ENCODE measurements around the gene RPA1.

Gene RPA1

DNA sequence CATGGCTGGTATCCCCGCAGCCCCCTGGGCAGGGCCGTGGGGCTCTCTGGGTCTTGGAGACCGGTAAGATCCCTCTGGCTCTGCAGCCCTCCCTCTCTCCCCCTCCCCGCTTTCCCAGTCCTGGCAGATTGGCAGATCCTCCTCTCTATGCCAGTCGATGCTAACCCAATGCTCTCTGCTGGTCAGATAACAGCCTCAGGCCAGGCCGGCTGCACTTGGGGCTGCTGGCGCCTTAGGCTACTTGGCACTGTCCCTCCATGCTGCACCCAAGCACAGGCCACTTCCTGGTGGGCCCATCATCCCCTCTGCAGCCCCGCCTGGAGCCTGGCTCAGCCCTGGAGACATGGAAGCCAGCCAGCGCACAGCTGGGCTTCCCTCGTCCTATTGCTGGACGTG, 113.6 kb downstream of the RPA1 start:
- no peak for DNase-seq

DNA sequence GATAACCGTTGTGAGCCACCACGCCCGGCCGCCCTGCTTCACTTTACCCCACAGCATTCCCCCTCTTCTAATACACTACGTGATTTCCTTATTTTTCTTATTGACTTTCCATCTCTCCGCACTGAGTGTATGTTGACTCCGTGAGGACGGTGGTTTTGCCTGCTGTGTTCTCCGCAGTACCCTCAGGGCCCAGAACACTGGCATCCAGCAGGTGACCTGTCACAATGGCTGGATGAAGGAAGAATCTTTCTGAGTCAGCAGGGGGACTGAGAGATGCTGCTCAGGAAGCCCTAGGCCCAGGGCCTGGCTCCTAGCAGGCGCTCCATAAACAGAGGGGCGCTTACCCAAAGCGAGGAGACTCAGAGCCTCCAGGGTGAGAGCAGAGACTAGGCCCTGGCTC, 115.8 kb downstream of the RPA1 start:
- no peak for DNase-seq

DNA sequence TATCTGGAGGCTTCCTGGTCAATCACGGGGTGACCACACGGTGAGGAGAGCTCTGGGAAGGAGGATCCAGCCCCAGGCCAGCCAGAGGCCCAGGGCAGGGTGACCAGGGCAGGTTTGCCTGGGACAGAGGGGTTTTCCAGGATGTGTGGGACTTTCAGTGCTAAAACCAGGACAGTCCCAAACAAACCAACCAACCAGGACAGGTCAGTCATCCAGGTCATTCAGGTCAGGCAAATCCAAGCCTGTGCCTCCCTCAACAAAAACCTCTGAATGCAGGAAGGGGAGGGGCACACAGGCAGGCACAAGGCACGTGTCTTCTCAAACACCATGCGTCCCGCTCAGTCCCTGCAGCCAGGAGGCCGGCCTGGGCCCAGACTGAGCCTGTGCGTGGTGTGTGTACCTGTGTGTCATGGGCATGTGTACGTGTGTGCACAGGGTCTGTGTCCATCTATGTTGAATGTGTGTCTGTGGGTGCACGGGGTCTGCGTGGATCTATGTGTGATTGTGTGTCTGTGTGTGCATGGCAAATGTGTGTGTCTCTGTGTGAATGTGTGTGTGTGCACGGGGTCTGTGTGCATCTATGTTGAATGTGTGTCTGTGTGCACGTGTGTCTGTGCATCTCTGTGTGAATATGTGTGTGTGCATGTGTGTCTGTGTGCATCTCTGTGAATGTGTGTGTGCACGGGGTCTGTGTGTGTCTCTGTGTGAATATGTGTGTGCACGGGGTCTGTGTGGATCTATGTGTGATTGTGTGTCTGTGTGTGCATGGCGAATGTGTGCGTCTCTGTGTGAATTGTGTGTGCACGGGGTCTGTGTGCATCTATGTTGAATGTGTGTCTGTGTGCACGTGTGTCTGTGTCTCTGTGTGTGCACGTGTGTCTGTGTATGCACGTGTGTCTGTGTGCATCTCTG, 116.5 kb downstream of the RPA1 start:
- no peak for DNase-seq

DNA sequence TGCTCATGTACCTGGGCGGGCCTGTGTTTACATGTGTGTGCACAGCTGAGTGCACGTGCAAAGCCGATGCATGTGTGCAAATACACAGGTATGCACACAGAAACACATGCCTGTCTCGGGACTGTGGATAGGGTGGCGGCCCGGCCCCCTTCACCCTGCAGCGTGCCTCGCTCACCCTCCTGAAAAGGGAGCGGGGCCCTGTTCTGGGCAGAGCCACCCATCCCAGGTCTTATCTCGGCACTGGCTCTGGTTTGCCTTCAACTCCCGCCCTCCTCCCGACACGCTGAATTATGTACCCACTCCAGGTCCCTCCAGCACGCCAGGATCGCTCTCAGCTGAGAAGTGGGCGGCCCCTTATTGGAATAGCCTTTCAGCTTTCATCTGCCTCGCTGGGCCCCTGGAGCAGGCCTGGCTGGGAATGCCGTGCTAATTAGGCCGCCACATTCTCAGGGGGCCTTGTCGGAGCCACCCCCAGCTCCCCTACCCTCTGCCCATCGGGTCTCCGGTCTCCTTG, 117.5 kb downstream of the RPA1 start:
- no peak for DNase-seq

DNA sequence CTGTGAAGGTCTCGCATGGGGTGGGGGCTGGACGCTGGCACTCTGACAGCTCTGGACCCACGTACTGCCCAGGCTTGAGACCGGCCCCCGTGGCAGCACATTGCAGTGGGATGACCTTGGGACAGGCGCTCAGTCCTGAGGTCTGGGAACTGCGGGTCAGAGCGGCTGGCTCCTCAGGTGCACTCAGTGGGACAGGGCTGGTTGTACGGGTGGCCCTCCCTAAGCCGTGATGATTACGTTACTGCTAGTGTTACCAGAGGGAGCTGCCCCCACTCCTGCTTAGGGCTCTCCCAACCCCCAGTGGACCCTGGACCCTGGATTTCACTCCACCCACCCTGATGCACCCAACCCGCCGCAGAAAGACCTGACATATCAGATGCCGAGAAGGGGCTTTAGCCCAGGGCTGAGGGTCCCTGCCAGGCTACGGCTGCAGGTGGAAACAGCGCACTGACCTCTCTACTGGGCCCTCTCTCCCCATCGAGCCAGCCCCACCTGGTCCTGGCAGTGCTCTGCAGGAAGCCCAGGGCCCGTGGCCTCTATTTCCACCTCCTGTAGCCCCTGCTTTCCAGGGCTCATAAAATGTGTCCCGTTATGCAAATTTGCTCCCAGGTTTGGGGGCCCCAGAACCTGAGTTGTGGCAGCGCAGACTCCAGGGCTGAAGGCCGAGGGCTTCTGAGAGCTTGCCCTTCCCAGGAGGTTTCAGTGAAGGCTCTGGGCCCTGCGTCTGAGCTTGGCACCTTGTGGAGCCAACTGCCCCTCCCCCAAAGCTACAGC, 118.1 kb downstream of the RPA1 start:
- DNase-seq: no peak

DNA sequence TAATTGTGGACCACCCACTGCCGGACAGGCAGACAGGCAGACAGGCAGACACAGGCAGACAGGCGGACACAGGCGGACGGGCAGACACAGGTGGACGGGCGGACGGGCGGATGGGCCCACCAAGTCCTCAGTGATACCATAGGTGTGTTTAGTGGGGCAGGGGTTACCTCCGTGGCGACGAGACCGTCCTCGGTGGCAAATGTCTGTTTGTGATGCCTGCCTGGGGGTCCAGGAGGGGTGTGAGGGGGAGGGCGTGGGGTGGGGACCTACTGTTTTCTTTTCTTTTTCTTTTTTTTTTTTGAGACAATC, 118.7 kb downstream of the RPA1 start:
- no peak for DNase-seq

All from NCI-H1417 treated with DMSO at 0.1 percent for 48 hours (cell line).